Naive thymus-derived CD4-positive, alpha-beta T cell (primary cell): Measurements from ENCODE around the gene FNIP1. TPM values are rescaled to one million over a fixed set of nuclear protein-coding genes. Genes with fewer than 3 reads are reported as not detected.
A peak's percentile ranks its signal among the peaks of the same experiment; 100 is the strongest.

Source experiments
- ATAC-seq: fragments of 150-1000 bp; cut with Tn5 transposase; 2 replicates; pipeline ENCODE4 v1.10.0; 2021; ENCODE audit warnings: mild to moderate bottlenecking, moderate library complexity
- CTCF ChIA-PET: fragments of 350-600 bp; sonication (Branson Sonifier 250); formaldehyde crosslinking; loops from one replicate; lab custom pipeline; 2021; ENCODE audit warnings: antibody characterized with exemption; lab: Charles Lee
- POLR2A ChIA-PET: fragments of 350-600 bp; sonication (Branson Sonifier 250); formaldehyde crosslinking; loops from one replicate; lab custom pipeline; 2021; ENCODE audit warnings: antibody characterized with exemption, inconsistent platforms; lab: Charles Lee
- DNase-seq, 9 donors: peaks; one replicate each; pipeline versions ENCODE4 v3.0.0 to v3.0.0-alpha.2; 2020 to 2022; ENCODE audit warnings: mixed read lengths in 1 of 9
- H3K27ac ChIP-seq: one replicate; pipeline ENCODE4 v1.7.0; 2013; ENCODE audit warnings: mild to moderate bottlenecking, low read depth, low read length, moderate library complexity
- H3K27me3 ChIP-seq, 2 donors: one replicate each; pipeline ENCODE4 v1.7.0; 2013; ENCODE audit warnings: low read length in 2 of 2, mild to moderate bottlenecking in 2 of 2, moderate library complexity in 2 of 2; ENCODE audit not compliant: control insufficient read depth in 2 of 2, insufficient read depth in 2 of 2
- H3K36me3 ChIP-seq, 3 experiments: 1 replicate in 2 of 3; 2 replicates in 1 of 3; pipeline ENCODE4 v1.7.0; 2013; ENCODE audit warnings: low read length in 3 of 3, mild to moderate bottlenecking in 3 of 3, moderate library complexity in 1 of 3; ENCODE audit not compliant: insufficient read depth in 3 of 3, control insufficient read depth in 2 of 3
- H3K4me1 ChIP-seq, 2 donors: one replicate each; pipeline ENCODE4 v1.7.0; 2013; ENCODE audit warnings: low read length in 2 of 2, mild to moderate bottlenecking in 2 of 2, moderate library complexity in 1 of 2; ENCODE audit not compliant: control insufficient read depth in 2 of 2, insufficient read depth in 2 of 2
- H3K4me3 ChIP-seq: 2 replicates; pipeline ENCODE4 v1.7.0; 2013; ENCODE audit warnings: mild to moderate bottlenecking, low read length
- H3K9me3 ChIP-seq, 3 experiments: 1 replicate in 2 of 3; 2 replicates in 1 of 3; pipeline ENCODE4 v1.7.0; 2013; ENCODE audit warnings: low read length in 3 of 3; ENCODE audit not compliant: control insufficient read depth in 2 of 3
- H3K27ac Mint-ChIP-seq, 9 donors: one replicate each; pipeline ENCODE4 v1.8.0; 2020 to 2022; ENCODE audit warnings: mixed read lengths in 9 of 9, mild to moderate bottlenecking in 8 of 9, moderate library complexity in 5 of 9, inconsistent platforms in 2 of 9
- H3K27me3 Mint-ChIP-seq, 5 donors: one replicate each; pipeline ENCODE4 v1.8.0; 2021 to 2022; ENCODE audit warnings: mixed read lengths in 5 of 5, mild to moderate bottlenecking in 1 of 5
- H3K36me3 Mint-ChIP-seq, 5 donors: one replicate each; pipeline ENCODE4 v1.8.0; 2020 to 2022; ENCODE audit warnings: mixed read lengths in 5 of 5, mild to moderate bottlenecking in 3 of 5, inconsistent platforms in 1 of 5
- H3K4me1 Mint-ChIP-seq, 7 donors: one replicate each; pipeline ENCODE4 v1.8.0; 2020 to 2022; ENCODE audit warnings: mixed read lengths in 7 of 7, mild to moderate bottlenecking in 3 of 7, inconsistent platforms in 1 of 7
- H3K4me3 Mint-ChIP-seq, 10 donors: one replicate each; pipeline ENCODE4 v1.8.0; 2020 to 2022; ENCODE audit warnings: mild to moderate bottlenecking in 10 of 10, mixed read lengths in 10 of 10, moderate library complexity in 6 of 10, inconsistent platforms in 2 of 10
- H3K9me3 Mint-ChIP-seq, 11 donors: one replicate each; pipeline ENCODE4 v1.8.0; 2020 to 2022; ENCODE audit warnings: mixed read lengths in 11 of 11, mild to moderate bottlenecking in 4 of 11, inconsistent platforms in 1 of 11, moderate library complexity in 1 of 11
- intact Hi-C, 2 donors: fragments of 100-400 bp; cut with micrococcal nuclease; formaldehyde crosslinking; loops; one replicate each; pipeline ENCODE4 v1.15.1; 2023
- polyA plus RNA-seq, 2 donors: library from polyadenylated mRNA; unstranded; fragments of 300-500 nt; fragmentation: Illumina TruSeq; gene quantifications; one replicate each; pipeline ENCODE4 v1.2.3, GENCODE V29; 2021
- total RNA-seq, 6 experiments: library from RNA in 5 of 6; stranded (reverse) in 5 of 6; gene quantifications; 1 replicate in 5 of 6; 2 replicates in 1 of 6; pipeline ENCODE4 v1.2.3 and lab custom pipeline; 2021 to 2026

FNIP1 gene
- total and polyA plus RNA-seq, 7 experiments from 2014 or later, result 8.8 to 48.5 (median 30.6) TPM

DNA sequence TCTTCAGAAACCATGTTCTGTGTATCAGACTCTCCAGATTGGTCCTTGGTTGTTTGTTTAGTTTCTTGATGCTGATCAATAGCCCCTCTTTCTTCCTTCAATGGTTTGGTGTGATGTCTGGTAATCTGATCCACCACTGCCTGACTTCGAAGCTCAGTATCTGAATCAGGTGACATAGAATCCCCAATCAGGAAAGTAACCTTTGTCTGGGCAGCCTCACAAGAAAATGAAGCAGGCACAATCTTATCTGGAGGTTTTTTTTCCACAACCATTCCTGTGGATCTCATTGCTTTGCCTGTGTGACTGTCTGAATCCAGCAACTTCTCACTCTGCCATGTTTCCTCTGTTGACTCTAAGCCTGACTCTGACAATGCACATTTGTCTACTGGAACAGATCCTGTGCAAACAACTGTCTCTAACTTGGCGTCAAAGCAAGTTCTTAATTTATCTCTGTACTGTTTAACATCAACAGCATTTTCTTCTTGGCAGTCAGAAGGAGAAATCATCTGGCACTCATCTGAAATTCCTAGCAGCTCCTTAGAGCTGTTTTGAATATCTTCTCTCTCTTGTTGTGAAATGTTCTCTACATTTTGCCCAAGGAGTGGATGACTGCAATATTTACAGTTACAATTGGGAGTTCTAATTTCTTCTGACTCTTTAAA lies 124.7 kb downstream of the FNIP1 start:
- no peaks in the 10 kb centered on the region for H3K27me3 ChIP-seq
- H3K27ac ChIP-seq, result no peak overlapping the region
- H3K9me3 Mint-ChIP-seq, result peaks cover 0 to 2% (median 0%) of the 10 kb centered on the region in 11 donors
- peaks cover 5 to 48% (median 13%) of the 10 kb centered on the region in 3 experiments for H3K36me3 ChIP-seq
- DNase-seq, result no peak
- CTCF ChIA-PET, result interaction anchor here (1.0 kb wide), 1 partner anchor 83 kb away, joined by 3 read pairs; no protein-coding TSS in a partner anchor
- peaks cover 0 to 31% (median 8%) of the 10 kb centered on the region in 7 donors for H3K4me1 Mint-ChIP-seq
- no peak overlapping the region for H3K4me3 Mint-ChIP-seq
- H3K27ac Mint-ChIP-seq, result peak overlapping the region in 5 of 9 donors; percentile 2 to 56 (median 36)
- H3K4me1 ChIP-seq, result no peaks in the 10 kb centered on the region
- intact Hi-C loops, result loop anchor here in 1 of 2 donors (5.0 to 10.0 kb wide), 2 partner anchors 35 to 333 kb away; partner anchors contain the start of gene RAPGEF6
- H3K27me3 Mint-ChIP-seq, result no peaks in the 10 kb centered on the region
- no peaks in the 10 kb centered on the region for H3K9me3 ChIP-seq
- H3K36me3 Mint-ChIP-seq, result peaks cover 13 to 73% (median 58%) of the 10 kb centered on the region in 5 donors
- POLR2A ChIA-PET, result interaction anchor here (0.6 kb wide), 1 partner anchor 37 kb away, joined by 3 read pairs; no protein-coding TSS in a partner anchor
- no peak for ATAC-seq
- H3K4me3 ChIP-seq, result no peak overlapping the region

DNA sequence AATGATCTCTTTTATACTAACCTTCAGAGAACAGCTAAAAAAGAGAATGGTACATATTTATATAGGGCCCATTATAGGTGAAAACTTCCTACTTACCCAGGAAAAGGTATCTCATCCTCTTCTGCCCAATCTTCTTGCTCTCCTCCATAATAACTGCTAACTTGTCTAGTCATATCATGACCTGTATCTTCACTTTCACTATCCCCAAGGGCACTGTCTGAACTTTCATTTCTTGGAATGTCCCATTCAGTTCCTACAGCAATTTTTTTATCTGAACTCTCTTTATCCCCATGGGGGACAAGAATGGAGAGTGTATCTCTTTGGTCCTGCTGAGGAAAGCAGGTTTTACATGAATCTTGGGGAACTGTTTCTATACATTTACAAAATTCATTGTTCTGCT lies 125.4 kb downstream of the FNIP1 start:
- no peak overlapping the region for H3K4me3 Mint-ChIP-seq
- CTCF ChIA-PET, result interaction anchor here (1.0 kb wide), 1 partner anchor 82 kb away, joined by 3 read pairs; no protein-coding TSS in a partner anchor
- no peak for DNase-seq

DNA sequence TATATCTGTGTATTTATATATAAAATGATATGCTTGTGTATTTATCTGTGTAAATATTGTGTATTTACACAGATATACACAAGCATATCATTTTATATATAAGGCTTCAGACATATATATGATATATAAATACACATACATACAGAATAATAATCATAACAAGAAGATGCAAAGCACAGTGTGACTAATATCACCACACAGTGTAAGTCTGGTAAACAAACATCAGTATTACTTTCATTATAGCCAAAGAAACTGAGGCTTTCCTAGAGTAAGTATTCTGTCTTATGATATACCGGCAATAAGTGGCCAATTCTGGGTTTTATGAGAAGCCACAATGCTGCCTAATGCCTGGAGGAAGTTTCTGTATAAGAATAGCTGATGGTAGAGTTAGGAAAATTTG lies 131.9 kb downstream of the FNIP1 start:
- H3K4me1 Mint-ChIP-seq, result peaks cover 0 to 5% (median 0%) of the 10 kb centered on the region in 7 donors
- CTCF ChIA-PET, result no interaction called here
- H3K27me3 ChIP-seq, result no peaks in the 10 kb centered on the region
- peaks cover 10 to 73% (median 57%) of the 10 kb centered on the region in 5 donors for H3K36me3 Mint-ChIP-seq
- DNase-seq (no peak), ATAC-seq (no peak)
- no peak overlapping the region for H3K27ac ChIP-seq
- no peak overlapping the region for H3K27ac Mint-ChIP-seq
- H3K4me3 ChIP-seq, result no peak overlapping the region
- H3K9me3 Mint-ChIP-seq, result peaks cover 0 to 25% (median 8%) of the 10 kb centered on the region in 11 donors
- peaks cover 0 to 12% (median 0%) of the 10 kb centered on the region in 3 experiments for H3K9me3 ChIP-seq
- peaks cover 0 to 36% (median 2%) of the 10 kb centered on the region in 3 experiments for H3K36me3 ChIP-seq
- no peaks in the 10 kb centered on the region for H3K4me1 ChIP-seq
- no peak overlapping the region for H3K4me3 Mint-ChIP-seq
- intact Hi-C loops, result no loop called here
- POLR2A ChIA-PET, result no interaction called here
- no peaks in the 10 kb centered on the region for H3K27me3 Mint-ChIP-seq

More for the DNA sequence above, 125.4 kb downstream of the FNIP1 start:
- no peaks in the 10 kb centered on the region for H3K27me3 Mint-ChIP-seq
- intact Hi-C loops, result loop anchor here in 1 of 2 donors (5.0 to 10.0 kb wide), 2 partner anchors 34 to 333 kb away; partner anchors contain the start of gene RAPGEF6
- no peaks in the 10 kb centered on the region for H3K27me3 ChIP-seq
- no peaks in the 10 kb centered on the region for H3K4me1 ChIP-seq
- peaks cover 0 to 2% (median 0%) of the 10 kb centered on the region in 11 donors for H3K9me3 Mint-ChIP-seq
- no peak overlapping the region for H3K4me3 ChIP-seq
- peak overlapping the region in 4 of 9 donors; percentile 3 to 83 (median 48) for H3K27ac Mint-ChIP-seq
- ATAC-seq, result no peak
- no peaks in the 10 kb centered on the region for H3K9me3 ChIP-seq
- H3K36me3 Mint-ChIP-seq, result peaks cover 11 to 73% (median 56%) of the 10 kb centered on the region in 5 donors
- POLR2A ChIA-PET, result interaction anchor here (1.3 kb wide), 1 partner anchor 36 kb away, joined by 3 read pairs; no protein-coding TSS in a partner anchor
- H3K4me1 Mint-ChIP-seq, result peaks cover 0 to 36% (median 8%) of the 10 kb centered on the region in 7 donors
- H3K36me3 ChIP-seq, result peaks cover 5 to 41% (median 7%) of the 10 kb centered on the region in 3 experiments
- H3K27ac ChIP-seq, result no peak overlapping the region

DNA sequence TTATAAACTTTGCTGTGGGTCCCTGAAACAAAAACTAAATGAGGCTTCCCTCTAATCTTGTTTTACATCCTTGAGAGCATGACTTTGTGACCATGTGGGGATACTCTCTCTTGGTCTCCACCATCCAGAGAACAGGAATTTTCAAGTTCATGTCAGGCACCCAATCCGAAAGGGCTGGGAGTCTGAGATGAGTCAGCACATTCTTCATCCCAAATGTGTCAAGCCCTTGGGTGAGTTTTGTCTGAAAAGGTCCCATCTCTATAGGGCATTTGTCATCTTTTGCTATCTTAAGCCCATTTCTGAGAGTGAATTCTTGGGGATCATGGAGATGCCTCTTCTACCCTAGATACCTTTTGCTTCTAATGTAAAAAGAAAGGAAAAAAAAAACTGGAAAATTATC lies 134.9 kb downstream of the FNIP1 start:
- intact Hi-C loops, result no loop called here
- Histone ChIP-seq H3K27ac (no peak overlapping the region), H3K27me3 (no peaks in the 10 kb centered on the region), H3K4me3 (no peak overlapping the region), H3K4me1 (no peaks in the 10 kb centered on the region), H3K36me3 (peaks cover 0 to 41% (median 0%) of the 10 kb centered on the region in 3 experiments), H3K9me3 (peaks cover 0 to 12% (median 0%) of the 10 kb centered on the region in 3 experiments)
- ChIA-PET POLR2A (interaction anchor here (0.6 kb wide), 1 partner anchor 11 kb away, joined by 3 read pairs; no protein-coding TSS in a partner anchor), CTCF (no interaction called here)
- peaks cover 17 to 70% (median 59%) of the 10 kb centered on the region in 5 donors for H3K36me3 Mint-ChIP-seq
- DNase-seq, result no peak
- H3K4me3 Mint-ChIP-seq, result no peak overlapping the region
- peaks cover 0 to 8% (median 3%) of the 10 kb centered on the region in 7 donors for H3K4me1 Mint-ChIP-seq
- peaks cover 0 to 35% (median 8%) of the 10 kb centered on the region in 11 donors for H3K9me3 Mint-ChIP-seq
- peak overlapping the region in 1 of 9 donors; percentile 9 for H3K27ac Mint-ChIP-seq
- ATAC-seq, result no peak
- H3K27me3 Mint-ChIP-seq, result no peaks in the 10 kb centered on the region

DNA sequence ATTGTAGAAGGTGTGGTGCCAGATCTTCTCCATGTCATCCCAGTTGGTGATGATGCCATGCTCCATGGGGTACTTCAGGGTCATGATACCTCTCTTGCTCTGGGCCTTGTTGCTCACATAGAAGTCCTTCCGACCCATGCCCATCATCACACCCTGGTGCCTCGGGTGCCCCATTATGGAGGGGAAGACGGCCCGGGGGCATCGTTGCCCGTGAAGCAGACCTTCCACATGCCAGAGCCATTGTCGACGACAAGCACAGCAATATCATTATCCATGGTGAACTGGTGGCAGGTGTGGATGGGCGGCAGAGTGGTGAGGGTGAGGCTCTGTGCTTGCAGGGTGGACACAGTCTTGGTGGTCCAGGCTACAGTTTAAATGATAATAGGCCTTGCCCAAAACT lies 137.0 kb downstream of the FNIP1 start:
- Histone ChIP-seq H3K36me3 (peaks cover 0 to 41% (median 0%) of the 10 kb centered on the region in 3 experiments), H3K27ac (no peak overlapping the region), H3K4me3 (no peak overlapping the region), H3K9me3 (peaks cover 0 to 12% (median 0%) of the 10 kb centered on the region in 3 experiments), H3K27me3 (no peaks in the 10 kb centered on the region), H3K4me1 (no peaks in the 10 kb centered on the region)
- peaks cover 3 to 22% (median 4%) of the 10 kb centered on the region in 7 donors for H3K4me1 Mint-ChIP-seq
- intact Hi-C loops, result no loop called here
- peaks cover 17 to 71% (median 57%) of the 10 kb centered on the region in 5 donors for H3K36me3 Mint-ChIP-seq
- ChIA-PET POLR2A (interaction anchor here (0.6 kb wide), 3 partner anchors 70 to 1963 kb away, joined by 3 to 4 read pairs (median 3); no protein-coding TSS in a partner anchor), CTCF (no interaction called here)
- H3K4me3 Mint-ChIP-seq, result no peak overlapping the region
- ATAC-seq (no peak), DNase-seq (no peak)
- H3K27ac Mint-ChIP-seq, result peak overlapping the region in 1 of 9 donors; percentile 48
- no peaks in the 10 kb centered on the region for H3K27me3 Mint-ChIP-seq
- peaks cover 0 to 35% (median 8%) of the 10 kb centered on the region in 11 donors for H3K9me3 Mint-ChIP-seq

DNA sequence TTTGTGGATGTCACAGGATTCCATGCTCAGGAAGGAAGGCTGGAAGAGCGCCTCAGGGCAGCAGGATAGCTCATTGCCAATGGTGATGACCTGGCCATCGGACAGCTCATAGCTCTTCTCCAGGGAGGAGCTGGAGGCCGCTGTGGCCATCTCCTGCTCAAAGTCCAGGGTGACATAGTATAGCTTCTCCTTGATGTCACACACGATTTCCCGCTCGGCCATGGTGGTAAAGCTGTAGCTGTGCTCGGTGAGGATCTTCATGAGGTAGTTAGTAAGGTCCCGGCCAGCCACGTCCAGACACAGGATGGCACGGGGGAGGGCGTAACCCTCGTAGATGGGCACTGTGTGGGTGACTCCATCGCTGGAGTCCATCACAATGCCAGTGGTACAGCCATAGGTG lies 137.5 kb downstream of the FNIP1 start:
- ChIA-PET POLR2A (no interaction called here), CTCF (no interaction called here)
- H3K4me3 ChIP-seq, result no peak overlapping the region
- Mint-ChIP-seq H3K27ac (no peak overlapping the region), H3K4me1 (peaks cover 3 to 22% (median 7%) of the 10 kb centered on the region in 7 donors), H3K27me3 (no peaks in the 10 kb centered on the region), H3K9me3 (peaks cover 0 to 35% (median 8%) of the 10 kb centered on the region in 11 donors), H3K4me3 (no peak overlapping the region), H3K36me3 (peaks cover 17 to 76% (median 60%) of the 10 kb centered on the region in 5 donors)
- ATAC-seq (no peak), DNase-seq (no peak)
- H3K36me3 ChIP-seq, result peaks cover 0 to 41% (median 0%) of the 10 kb centered on the region in 3 experiments
- H3K27ac ChIP-seq, result no peak overlapping the region
- H3K9me3 ChIP-seq, result peaks cover 0 to 12% (median 0%) of the 10 kb centered on the region in 3 experiments
- intact Hi-C loops, result no loop called here
- no peaks in the 10 kb centered on the region for H3K27me3 ChIP-seq
- no peaks in the 10 kb centered on the region for H3K4me1 ChIP-seq
